GM23248 (cell line): ENCODE results near the gene SIPA1. TPM values are rescaled to one million over a fixed set of nuclear protein-coding genes. Genes with fewer than 3 reads are reported as not detected.

ENCODE experiments used
- DNase-seq: peaks from one replicate; pipeline ENCODE4 v3.0.0-alpha.2; 2015
- H2AFZ ChIP-seq: fragments of 200-600 bp; sonication (generic); 2 replicates; pipeline ENCODE4 v1.6.1; 2016; ENCODE audit warnings: antibody characterized with exemption
- H3F3A ChIP-seq: fragments of 200-600 bp; sonication (generic); 2 replicates; pipeline ENCODE4 v1.6.1; 2016; ENCODE audit warnings: mild to moderate bottlenecking, antibody characterized with exemption, mixed run types; ENCODE audit not compliant: insufficient read depth
- H3K27ac ChIP-seq: fragments of 200-600 bp; sonication (generic); 2 replicates; pipeline ENCODE4 v1.5.1; 2016; ENCODE audit warnings: mild to moderate bottlenecking
- H3K27me3 ChIP-seq: fragments of 200-600 bp; sonication (generic); replicated peaks from 2 replicates; pipeline ENCODE4 v1.6.1; 2016; ENCODE audit warnings: mild to moderate bottlenecking; ENCODE audit not compliant: insufficient read depth
- H3K36me3 ChIP-seq: fragments of 200-600 bp; sonication (generic); 2 replicates; pipeline ENCODE4 v1.6.1; 2016; ENCODE audit warnings: low read depth, mild to moderate bottlenecking
- H3K4me1 ChIP-seq: fragments of 200-600 bp; sonication (generic); 2 replicates; pipeline ENCODE4 v1.6.1; 2016; ENCODE audit warnings: mild to moderate bottlenecking; ENCODE audit not compliant: insufficient read depth
- H3K4me2 ChIP-seq: fragments of 200-600 bp; sonication (generic); one replicate; pipeline ENCODE4 v1.6.1; 2016; ENCODE audit warnings: mild to moderate bottlenecking; ENCODE audit not compliant: unreplicated experiment
- H3K4me3 ChIP-seq: fragments of 200-600 bp; sonication (generic); 2 replicates; pipeline ENCODE4 v1.5.1; 2016; ENCODE audit warnings: mild to moderate bottlenecking
- H3K79me2 ChIP-seq: fragments of 200-600 bp; sonication (generic); 2 replicates; pipeline ENCODE4 v1.6.1; 2016; ENCODE audit warnings: mild to moderate bottlenecking; ENCODE audit not compliant: insufficient read depth
- H3K9ac ChIP-seq: fragments of 200-600 bp; sonication (generic); 2 replicates; pipeline ENCODE4 v1.6.1; 2016; ENCODE audit warnings: mild to moderate bottlenecking
- H3K9me2 ChIP-seq: fragments of 200-600 bp; sonication (generic); 2 replicates; pipeline ENCODE4 v1.6.1; 2016; ENCODE audit warnings: mixed run types, mild to moderate bottlenecking, moderate library complexity; ENCODE audit not compliant: insufficient read depth
- H3K9me3 ChIP-seq: fragments of 200-600 bp; sonication (generic); one replicate; pipeline ENCODE4 v1.6.1; 2017; ENCODE audit warnings: low read depth
- H4K20me1 ChIP-seq: fragments of 200-600 bp; sonication (generic); 2 replicates; pipeline ENCODE4 v1.6.0; 2016; ENCODE audit not compliant: insufficient read depth
- EZH2 ChIP-seq: fragments of 200-600 bp; sonication (generic); IDR thresholded peaks from 2 replicates; pipeline ENCODE4 v1.6.1; 2018; ENCODE audit warnings: antibody characterized with exemption, mild to moderate bottlenecking; ENCODE audit not compliant: insufficient read depth, poor library complexity, severe bottlenecking
- EZH2phosphoT487 ChIP-seq: fragments of 200-600 bp; sonication (generic); IDR thresholded peaks from 2 replicates; pipeline ENCODE4 v1.6.1; 2018; ENCODE audit warnings: antibody characterized with exemption, moderate library complexity, mild to moderate bottlenecking, low read depth; ENCODE audit not compliant: insufficient read depth
- WGBS, 2 experiments: methylation state at CpG; one replicate each; pipeline ENCODE4 v1.1.6; 2015 to 2017; ENCODE audit warnings: low lambda C conversion rate in 2 of 2, low coverage in 1 of 2; ENCODE audit errors: missing lambda C conversion rate in 2 of 2; 5-methylcytosine and 5-hydroxymethylcytosine counted together
- in situ Hi-C: fragments of 300-500 bp; cut with MboI; formaldehyde crosslinking; loops from 2 replicates; pipeline ENCODE4 v1.15.0; 2020
- polyA plus RNA-seq: library from polyadenylated mRNA; unstranded; fragments of >200 nt; fragmentation: Nextera tagmentation; extraction: Ambion mirVana; gene quantifications from 2 replicates; pipeline ENCODE4 v1.2.1, GENCODE V29; 2016
- total RNA-seq: library from RNA; depleted of rRNA; stranded (reverse); fragments of >200 nt; shearing (Covaris generic); gene quantifications from 2 replicates; pipeline ENCODE4 v1.2.3, GENCODE V29; 2014

The SIPA1 gene
- total and polyA plus RNA-seq, 2 experiments from 2014 or later: 13.0 to 15.9 TPM

DNA sequence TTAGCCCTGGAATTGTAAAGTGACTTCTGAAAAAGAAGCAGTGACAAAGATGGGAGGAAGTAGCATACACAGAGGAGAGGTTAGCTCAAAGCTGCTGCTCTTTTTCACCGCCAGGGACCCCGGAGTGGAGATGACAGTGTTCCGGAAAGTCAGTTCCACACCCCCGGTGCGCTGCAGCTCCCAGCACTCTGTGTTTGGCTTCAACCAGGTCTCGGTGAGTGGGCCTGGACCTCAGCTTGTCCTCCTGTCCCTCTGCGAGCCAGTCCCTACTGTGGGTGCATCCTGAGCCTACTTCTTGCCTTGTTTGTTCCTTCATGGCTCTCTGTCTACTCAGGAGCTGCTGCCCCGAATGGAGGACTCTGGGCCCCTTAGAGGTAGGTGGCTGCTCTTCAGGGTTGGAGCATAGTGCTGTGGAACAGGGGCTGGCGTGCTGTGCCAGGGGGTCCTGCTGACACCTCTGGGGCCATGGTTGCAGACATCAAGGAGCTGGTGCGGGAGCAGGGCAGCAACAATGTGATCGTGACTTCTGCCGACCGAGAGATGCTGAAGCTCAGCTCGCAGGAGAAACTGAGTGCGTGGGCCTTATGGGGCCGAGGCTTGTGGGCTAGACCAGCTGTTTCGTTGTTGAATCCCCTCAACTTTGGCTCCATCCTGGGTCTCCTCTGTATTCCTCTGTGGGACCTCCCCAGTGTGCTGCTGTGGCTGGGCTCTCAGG is 20.6 kb upstream of the SIPA1 start:
- Histone ChIP-seq H3K9ac (peak overlapping the region; percentile 89), H3K79me2 (peaks cover 70% of the 10 kb centered on the region), H3K9me2 (no peaks in the 10 kb centered on the region), H3K27ac (no peak overlapping the region), H3K27me3 (no peaks in the 10 kb centered on the region), H4K20me1 (no peaks in the 10 kb centered on the region), H3K4me1 (peaks cover 13% of the 10 kb centered on the region), H3K9me3 (no peaks in the 10 kb centered on the region), H3K4me2 (peak overlapping the region; percentile 94), H3K36me3 (no peaks in the 10 kb centered on the region; the same call in 1 of the 2 replicates), H2AFZ (no peak overlapping the region), H3F3A (no peaks in the 10 kb centered on the region), H3K4me3 (peak overlapping the region; percentile 80)
- no peak for TF ChIP-seq EZH2phosphoT487
- no peak for TF ChIP-seq EZH2
- WGBS, 2 experiments: 81 to 86% methylated on average over 17 of the region's 17 CpGs
- DNase-seq: no peak
- in situ Hi-C loops: no loop called here

DNA sequence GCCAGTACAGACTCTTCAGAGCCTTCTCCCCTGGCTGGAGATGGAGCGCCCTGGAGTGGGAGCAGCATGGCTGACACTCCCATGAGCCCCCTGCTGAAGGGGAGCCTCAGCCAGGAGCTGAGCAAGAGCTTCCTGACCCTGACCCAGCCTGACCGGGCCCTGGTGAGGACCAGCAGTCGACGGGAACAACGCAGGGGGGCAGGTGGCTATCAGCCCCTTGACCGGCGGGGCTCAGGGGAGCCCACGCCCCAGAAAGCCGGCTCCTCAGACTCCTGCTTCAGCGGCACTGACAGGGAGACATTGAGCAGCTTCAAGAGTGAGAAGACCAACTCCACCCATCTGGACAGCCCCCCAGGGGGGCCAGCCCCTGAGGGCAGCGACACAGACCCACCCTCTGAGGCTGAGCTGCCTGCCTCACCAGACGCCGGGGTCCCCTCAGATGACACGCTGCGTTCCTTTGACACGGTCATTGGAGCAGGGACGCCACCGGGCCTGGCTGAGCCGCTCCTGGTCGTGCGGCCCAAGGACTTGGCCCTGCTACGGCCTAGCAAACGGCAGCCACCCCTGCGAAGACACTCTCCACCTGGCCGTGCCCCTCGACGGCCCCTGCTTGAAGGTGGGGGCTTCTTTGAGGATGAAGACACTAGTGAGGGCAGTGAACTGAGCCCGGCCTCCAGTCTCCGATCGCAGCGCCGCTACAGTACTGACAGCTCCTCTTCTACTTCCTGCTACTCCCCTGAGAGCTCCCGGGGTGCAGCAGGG is 19.7 kb upstream of the SIPA1 start:
- no peak for DNase-seq
- Histone ChIP-seq H3K9ac (no peak overlapping the region), H3K4me2 (no peak overlapping the region), H3K36me3 (no peaks in the 10 kb centered on the region; the same call in 1 of the 2 replicates), H3K4me1 (peaks cover 8% of the 10 kb centered on the region; the same call in 1 of the 2 replicates), H4K20me1 (no peaks in the 10 kb centered on the region), H3K27me3 (no peaks in the 10 kb centered on the region), H3F3A (no peaks in the 10 kb centered on the region), H3K27ac (no peak overlapping the region), H3K79me2 (peaks cover 61% of the 10 kb centered on the region), H3K9me2 (no peaks in the 10 kb centered on the region), H3K4me3 (no peak overlapping the region), H3K9me3 (no peaks in the 10 kb centered on the region), H2AFZ (no peak overlapping the region)
- in situ Hi-C loops: no loop called here
- WGBS, 2 experiments: 89% methylated on average over 24 to 29 of the region's 33 CpGs
- TF ChIP-seq EZH2: no peak
- no peak for TF ChIP-seq EZH2phosphoT487

DNA sequence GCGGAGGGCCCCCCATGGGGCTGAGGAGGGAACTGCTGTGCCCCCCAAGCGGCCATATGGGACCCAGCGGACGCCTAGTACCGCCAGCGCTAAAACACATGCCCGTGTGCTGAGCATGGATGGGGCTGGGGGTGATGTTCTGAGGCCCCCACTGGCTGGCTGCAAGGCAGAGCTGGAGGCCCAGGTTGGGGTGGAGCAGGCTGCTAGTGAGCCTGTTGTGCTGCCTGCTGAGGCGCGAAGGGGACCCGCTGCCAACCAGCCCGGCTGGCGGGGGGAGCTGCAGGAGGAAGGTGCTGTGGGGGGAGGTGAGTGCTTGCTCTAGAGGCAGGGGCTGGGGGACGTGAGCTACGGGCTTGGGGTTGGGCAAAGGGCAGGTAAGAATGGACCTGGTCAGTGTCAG is 19.1 kb upstream of the SIPA1 start:
- Histone ChIP-seq H3K27ac (no peak overlapping the region), H3K27me3 (no peaks in the 10 kb centered on the region), H3K79me2 (peaks cover 56% of the 10 kb centered on the region), H4K20me1 (no peaks in the 10 kb centered on the region), H2AFZ (no peak overlapping the region), H3K4me2 (no peak overlapping the region), H3F3A (no peaks in the 10 kb centered on the region), H3K4me1 (peaks cover 8% of the 10 kb centered on the region; the same call in 1 of the 2 replicates), H3K9me2 (no peaks in the 10 kb centered on the region), H3K4me3 (no peak overlapping the region), H3K9ac (no peak overlapping the region), H3K36me3 (no peaks in the 10 kb centered on the region; the same call in 1 of the 2 replicates), H3K9me3 (no peaks in the 10 kb centered on the region)
- 84 to 90% methylated on average over 14 of the region's 14 CpGs for WGBS, 2 experiments
- DNase-seq: no peak
- TF ChIP-seq EZH2phosphoT487: no peak
- no peak for TF ChIP-seq EZH2
- in situ Hi-C loops: no loop called here

DNA sequence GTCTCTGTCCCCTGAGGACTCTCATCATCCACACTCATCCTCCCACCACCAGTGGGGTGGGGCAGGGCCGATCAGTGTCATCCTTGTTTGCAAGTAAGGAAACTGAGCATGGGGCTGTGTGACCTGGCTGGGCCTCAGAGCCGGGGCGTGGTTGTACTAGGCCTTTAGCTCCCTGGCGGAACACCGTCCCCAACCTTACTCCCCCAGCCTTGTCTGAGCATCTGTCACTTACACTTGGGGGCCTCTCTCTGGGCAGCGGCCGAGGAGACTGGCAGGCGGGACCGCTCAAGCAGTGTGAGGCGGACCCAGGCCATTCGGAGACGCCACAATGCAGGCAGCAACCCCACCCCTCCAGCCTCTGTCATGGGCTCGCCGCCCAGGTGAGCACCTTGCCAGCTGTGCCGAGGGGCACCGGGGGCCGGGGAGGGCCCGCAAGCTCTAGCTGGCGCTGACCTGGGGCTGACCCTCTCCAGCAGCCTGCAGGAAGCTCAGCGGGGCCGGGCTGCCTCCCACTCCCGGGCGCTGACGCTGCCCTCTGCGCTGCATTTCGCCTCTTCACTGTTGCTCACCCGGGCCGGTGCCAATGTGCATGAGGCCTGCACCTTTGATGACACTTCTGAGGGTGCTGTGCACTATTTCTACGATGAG is 18.5 kb upstream of the SIPA1 start:
- Histone ChIP-seq H3K9me3 (no peaks in the 10 kb centered on the region), H2AFZ (no peak overlapping the region), H3K9me2 (no peaks in the 10 kb centered on the region), H3K79me2 (peaks cover 50% of the 10 kb centered on the region), H3K36me3 (no peaks in the 10 kb centered on the region; the same call in 1 of the 2 replicates), H3F3A (no peaks in the 10 kb centered on the region), H3K4me3 (no peak overlapping the region), H3K27ac (no peak overlapping the region), H3K9ac (no peak overlapping the region), H3K27me3 (no peaks in the 10 kb centered on the region), H3K4me2 (no peak overlapping the region), H4K20me1 (no peaks in the 10 kb centered on the region), H3K4me1 (peaks cover 8% of the 10 kb centered on the region; the same call in 1 of the 2 replicates)
- no peak for DNase-seq
- in situ Hi-C loops: no loop called here
- TF ChIP-seq EZH2 (no peak), EZH2phosphoT487 (no peak)
- 96 to 99% methylated on average over 28 to 29 of the region's 29 CpGs for WGBS, 2 experiments
